Subcutaneous adipose tissue (tissue), 4 donors: ENCODE data around the gene ZNF22. TPM values are rescaled to one million over a fixed set of nuclear protein-coding genes. Genes with fewer than 3 reads are reported as not detected.

Experiments
- total RNA-seq, 4 donors: library from RNA; depleted of rRNA; stranded (reverse); fragments of >200 nt; gene quantifications; one replicate each; pipeline ENCODE4 v1.1.0, GENCODE V29; 2016
- TF ChIP-seq, protein P1 (sequence below): fragments of 450-650 bp; IDR thresholded peaks from one replicate; pipeline ENCODE4 v1.5.1; 2016; ENCODE audit warnings: low read depth, mild to moderate bottlenecking, control low read depth, antibody characterized with exemption, moderate library complexity

Gene ZNF22
- total RNA-seq, 4 donors from 2014 or later, result 34.7 to 85.9 (median 46.6) TPM

DNA sequence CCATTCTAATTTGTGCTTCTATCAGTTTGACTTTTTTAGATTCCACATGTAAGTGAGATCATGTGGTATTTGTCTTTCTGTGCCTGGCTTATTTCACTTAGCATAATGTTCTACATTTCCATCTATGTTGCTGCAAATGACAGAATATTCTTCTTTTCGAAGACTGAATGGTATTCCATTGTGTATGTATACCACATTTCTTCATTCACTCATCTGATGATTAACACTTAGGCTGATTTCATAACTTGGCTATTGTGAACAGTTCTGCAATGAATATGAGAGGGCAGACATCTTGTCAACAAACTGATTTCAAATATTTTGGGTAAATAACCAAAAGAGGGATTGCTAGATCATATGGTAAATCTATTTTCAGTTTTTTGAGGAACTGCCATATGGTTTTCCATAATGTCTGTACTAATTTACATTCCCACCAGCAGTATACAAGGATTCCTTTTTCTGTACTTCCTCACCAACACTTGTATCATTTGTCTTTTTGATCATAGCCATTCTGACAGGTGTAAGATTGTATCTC is 52.9 kb downstream of the ZNF22 start:
- TF ChIP-seq, protein P1, sequence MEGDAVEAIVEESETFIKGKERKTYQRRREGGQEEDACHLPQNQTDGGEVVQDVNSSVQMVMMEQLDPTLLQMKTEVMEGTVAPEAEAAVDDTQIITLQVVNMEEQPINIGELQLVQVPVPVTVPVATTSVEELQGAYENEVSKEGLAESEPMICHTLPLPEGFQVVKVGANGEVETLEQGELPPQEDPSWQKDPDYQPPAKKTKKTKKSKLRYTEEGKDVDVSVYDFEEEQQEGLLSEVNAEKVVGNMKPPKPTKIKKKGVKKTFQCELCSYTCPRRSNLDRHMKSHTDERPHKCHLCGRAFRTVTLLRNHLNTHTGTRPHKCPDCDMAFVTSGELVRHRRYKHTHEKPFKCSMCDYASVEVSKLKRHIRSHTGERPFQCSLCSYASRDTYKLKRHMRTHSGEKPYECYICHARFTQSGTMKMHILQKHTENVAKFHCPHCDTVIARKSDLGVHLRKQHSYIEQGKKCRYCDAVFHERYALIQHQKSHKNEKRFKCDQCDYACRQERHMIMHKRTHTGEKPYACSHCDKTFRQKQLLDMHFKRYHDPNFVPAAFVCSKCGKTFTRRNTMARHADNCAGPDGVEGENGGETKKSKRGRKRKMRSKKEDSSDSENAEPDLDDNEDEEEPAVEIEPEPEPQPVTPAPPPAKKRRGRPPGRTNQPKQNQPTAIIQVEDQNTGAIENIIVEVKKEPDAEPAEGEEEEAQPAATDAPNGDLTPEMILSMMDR, result no peak

Other genes with a start within 250 kb of the ZNF22 start
- gene TMEM72, start 89.6 kb upstream of the ZNF22 start, total RNA-seq, result not detected
- 100 to 1,000 TPM in 2 of 4 donors, 10 to 100 TPM in 2; 81.0 to 346 (median 156) TPM for gene RASSF4, start 41.1 kb upstream of the ZNF22 start, total RNA-seq
- gene DEPP1, start 22.1 kb upstream of the ZNF22 start, total RNA-seq, result 100 to 1,000 TPM; 248 to 566 (median 406) TPM